ACHN (cell line): ENCODE results near the gene LRRC36.
A peak's percentile ranks its signal among the peaks of the same experiment; 100 is the strongest.

ENCODE experiments used
- DNase-seq: peaks from one replicate; pipeline ENCODE4 v3.0.0-alpha.2; 2015
- in situ Hi-C: cut with HindIII; loops from 2 replicates; pipeline ENCODE4 v1.10.0; 2017; ENCODE audit warnings: low sequenced_read_pairs, low pct_ligation_motif_present, low pct_unique_long_range_greater_than_20kb

Gene LRRC36

GRCh38 chr16:67429799-67430503 lies 103.3 kb downstream of the LRRC36 start:
- in situ Hi-C loops = no loop called here
- DNase-seq = no peak

GRCh38 chr16:67430504-67430976 lies 103.9 kb downstream of the LRRC36 start:
- in situ Hi-C loops = no loop called here
- DNase-seq = peak; percentile 25

- peak; percentile 81 for DNase-seq
- in situ Hi-C loops = no loop called here
Measured at GRCh38 chr16:67430977-67431774, 104.6 kb downstream of the LRRC36 start, which contains the start of gene HSD11B2. HSD11B2 (plus strand) TSS chr16:67431121; CDS start chr16:67431249, 128 bp downstream.

- in situ Hi-C loops = no loop called here
- DNase-seq = no peak
Measured at GRCh38 chr16:67431775-67432505, 105.3 kb downstream of the LRRC36 start.

GRCh38 chr16:67432506-67432890 lies 105.9 kb downstream of the LRRC36 start:
- in situ Hi-C loops = no loop called here
- DNase-seq = no peak

GRCh38 chr16:67433131-67433719 lies 106.6 kb downstream of the LRRC36 start:
- in situ Hi-C loops = no loop called here
- no peak for DNase-seq
